SK-N-SH (cell line): Measurements from ENCODE around the gene TFAP2A.

ENCODE experiments used
- CTCF ChIP-seq: fragments of 200-600 bp; sonication (generic); IDR thresholded peaks from 2 replicates; pipeline ENCODE4 v1.6.1; 2017; ENCODE audit warnings: antibody characterized with exemption, mild to moderate bottlenecking, moderate library complexity
- EP300 ChIP-seq, 2 experiments: IDR thresholded peaks; 2 replicates each; pipeline versions ENCODE4 v1.4.0 to v1.6.1; 2012; ENCODE audit warnings: borderline replicate concordance in 1 of 2, low read depth in 1 of 2, low read length in 1 of 2
- MXI1 ChIP-seq: IDR thresholded peaks from 2 replicates; pipeline ENCODE4 v1.6.1; 2012; ENCODE audit warnings: mild to moderate bottlenecking, low read depth, low read length, improper control_type of control experiment
- NRF1 ChIP-seq: IDR thresholded peaks from 2 replicates; pipeline ENCODE4 v1.6.1; 2012; ENCODE audit warnings: low read depth, mild to moderate bottlenecking, low read length
- POLR2AphosphoS5 ChIP-seq: IDR thresholded peaks from 2 replicates; pipeline ENCODE4 v1.6.1; 2012; ENCODE audit warnings: low read depth, low read length

DNA sequence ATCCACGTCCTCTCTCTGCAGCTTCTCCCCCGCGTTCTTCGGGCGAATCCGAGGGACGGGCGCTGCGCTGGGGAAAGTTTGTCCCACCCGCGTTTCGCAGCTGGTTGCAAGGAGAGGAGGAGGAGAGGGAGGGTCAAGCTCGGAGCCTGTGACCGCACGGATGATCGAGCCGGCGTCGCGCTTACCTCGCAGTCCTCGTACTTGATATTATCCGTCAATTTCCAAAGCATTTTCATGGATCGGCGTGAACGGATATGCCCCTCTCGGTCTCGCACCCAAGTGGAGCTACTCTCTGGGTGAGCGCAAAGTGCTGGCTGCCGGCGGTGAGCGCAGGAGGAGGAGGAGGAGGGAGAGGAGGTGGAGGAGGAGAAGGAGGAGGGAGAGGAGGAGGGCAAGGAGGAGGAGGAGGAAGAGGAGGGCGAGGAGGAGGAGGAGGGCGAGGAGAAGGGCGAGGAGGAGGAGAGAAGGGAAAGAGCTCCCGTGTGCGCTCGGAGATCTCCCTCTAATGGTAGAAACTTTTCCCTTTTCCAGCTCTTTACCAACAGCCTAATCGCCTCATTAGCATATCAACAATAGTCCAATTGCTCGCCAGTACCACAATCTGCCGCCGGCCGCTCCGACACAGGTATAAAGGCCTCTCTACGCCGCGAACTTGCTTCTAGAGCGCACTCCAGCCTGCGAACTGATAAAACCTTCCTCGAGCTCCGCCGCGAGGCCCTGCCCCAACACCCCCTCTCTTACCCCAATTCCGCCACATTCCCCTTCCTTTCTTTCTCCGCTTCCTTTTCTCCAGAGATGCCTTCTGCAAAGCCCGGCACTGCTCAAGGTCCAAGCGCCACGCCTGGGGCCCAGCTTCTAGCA, at the start of gene TFAP2A:
- no peak for TF ChIP-seq POLR2AphosphoS5
- no peak for TF ChIP-seq EP300 (IDR thresholded peaks at IDR 0.05; ENCODE audit: borderline replicate concordance in 1 of 2, low read depth in 1 of 2, low read length in 1 of 2)
- peak; percentile 23 for TF ChIP-seq CTCF
- no peak for TF ChIP-seq NRF1
- no peak for TF ChIP-seq MXI1
